HL-60/S4 treated with phorbol 12-myristate 13-acetate at 8.2 ng/mL for 4 days and 3 days (cell line): Measurements from ENCODE around the gene RC3H2.
"Not testable (repeated sequence)": the region's sequence is repeated elsewhere in the genome, so short reads cannot be mapped to it uniquely, and the experiment has no call there.

Experiments used
- in situ Hi-C: fragments of 300-500 bp; cut with MboI; formaldehyde crosslinking; loops from 2 replicates; pipeline ENCODE4 v1.15.0; 2022; ENCODE audit warnings: low sequenced_read_pairs

RC3H2 gene

DNA sequence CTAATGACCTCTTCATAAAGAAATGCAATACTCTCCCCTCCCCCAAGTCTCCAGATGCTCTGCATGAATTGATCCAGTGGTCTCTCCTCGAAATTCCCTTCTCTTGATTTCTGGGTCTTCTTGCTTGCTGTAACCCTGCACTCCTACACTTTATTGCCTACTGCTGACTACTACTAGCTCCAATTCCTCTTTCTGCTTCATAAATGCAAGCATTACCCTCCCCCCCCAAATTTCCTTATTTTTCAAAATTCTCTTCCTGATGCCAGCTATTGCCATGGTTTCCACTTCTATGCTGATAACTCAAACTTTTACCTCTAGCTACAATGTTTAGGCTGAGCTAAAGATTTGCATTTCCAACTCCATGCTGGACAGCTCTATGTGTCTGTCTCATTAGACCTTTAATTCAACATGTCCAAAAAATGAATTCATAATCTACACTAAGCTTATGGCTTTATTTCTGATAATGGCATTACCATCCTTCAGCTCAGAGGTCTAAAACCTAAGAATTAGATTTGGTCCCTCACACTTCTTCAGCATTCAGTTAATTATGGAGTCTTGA, 24.7 kb upstream of the RC3H2 start:
- in situ Hi-C loops = no loop called here

GRCh38 chr9:122923947-122924346, 18.8 kb upstream of the RC3H2 start:
- in situ Hi-C loops = no loop called here

DNA sequence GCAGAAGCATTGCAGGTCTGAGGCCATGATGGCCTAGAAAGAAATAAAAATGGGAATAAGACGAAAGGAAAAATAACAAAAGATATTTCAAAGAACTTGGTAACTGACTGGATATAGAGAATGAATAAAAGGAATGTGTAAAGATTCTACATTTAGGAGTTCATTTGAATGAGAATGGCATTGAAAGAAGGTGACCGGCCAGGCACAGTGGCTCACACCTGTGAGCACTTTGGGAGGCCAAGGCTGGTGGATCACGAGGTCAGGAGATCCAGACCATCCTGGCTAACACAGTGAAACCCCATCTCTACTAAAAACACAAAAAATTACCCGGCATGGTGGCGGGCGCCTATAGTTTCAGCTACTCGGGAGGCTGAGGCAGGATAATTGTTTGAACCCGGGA, 17.6 kb upstream of the RC3H2 start:
- in situ Hi-C loops = no loop called here

- in situ Hi-C loops = no loop called here
These were observed 13.2 kb upstream of the RC3H2 start for GRCh38 chr9:122918310-122918709.

GRCh38 chr9:122912964-122913673, 8.0 kb upstream of the RC3H2 start, which contains the start of gene ZBTB6:
TSS of gene ZBTB6 (minus strand) at chr9:122913323. CDS start at chr9:122912072, 1,251 bp downstream.
- in situ Hi-C loops = no loop called here

DNA sequence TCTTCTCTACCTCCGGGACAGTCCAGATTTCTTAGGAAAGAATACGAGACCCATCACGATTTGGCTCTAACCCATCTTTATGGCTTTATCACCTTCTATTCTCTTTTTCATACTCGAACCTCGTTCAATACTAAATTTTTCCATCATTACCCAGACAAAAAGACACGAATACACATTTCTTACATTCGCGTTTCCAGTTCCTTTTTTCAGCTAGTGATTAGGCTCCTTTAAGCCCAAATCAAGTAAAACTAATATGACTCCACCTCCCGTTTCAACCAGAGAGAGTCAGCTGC, 7.5 kb upstream of the RC3H2 start:
- in situ Hi-C loops = no loop called here

DNA sequence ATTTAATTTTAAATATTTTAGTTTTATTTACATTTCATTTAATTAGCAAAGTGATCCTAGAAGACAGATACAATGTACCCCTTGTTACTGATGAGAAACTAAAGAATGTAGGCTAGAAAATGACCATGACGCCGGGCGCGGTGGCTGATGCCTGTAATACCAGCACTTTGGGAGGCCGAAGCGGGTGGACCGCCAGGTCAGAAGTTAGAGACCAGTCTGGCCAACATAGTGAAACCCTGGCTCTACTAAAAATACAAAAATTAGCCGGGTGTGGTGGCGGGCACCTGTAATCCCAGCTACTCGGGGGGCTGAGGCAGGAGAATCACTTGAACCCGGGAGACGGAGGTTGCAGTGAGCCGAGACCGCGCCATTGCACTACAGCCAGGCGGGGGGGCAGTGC, 963 bp upstream of the RC3H2 start:
- in situ Hi-C loops = not testable (repeated sequence)

DNA sequence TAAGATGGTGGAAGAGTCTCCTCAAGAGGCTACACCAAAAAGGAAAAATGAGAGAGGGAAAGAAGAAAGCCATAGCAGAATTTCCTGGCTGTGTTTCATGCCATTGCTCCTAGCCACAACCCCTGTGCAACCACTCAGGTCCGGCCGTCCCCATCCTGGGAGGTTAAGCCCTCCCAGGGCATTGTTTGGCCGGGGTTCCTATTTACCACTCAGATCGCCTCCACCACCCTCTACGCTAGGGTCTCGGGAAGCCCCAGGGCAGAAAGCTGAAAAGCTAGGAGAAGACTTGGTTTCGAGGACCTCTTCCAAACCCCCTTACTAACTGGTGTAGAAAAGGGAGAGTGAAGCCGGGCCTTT, 715 bp downstream of the RC3H2 start:
- in situ Hi-C loops = no loop called here

DNA sequence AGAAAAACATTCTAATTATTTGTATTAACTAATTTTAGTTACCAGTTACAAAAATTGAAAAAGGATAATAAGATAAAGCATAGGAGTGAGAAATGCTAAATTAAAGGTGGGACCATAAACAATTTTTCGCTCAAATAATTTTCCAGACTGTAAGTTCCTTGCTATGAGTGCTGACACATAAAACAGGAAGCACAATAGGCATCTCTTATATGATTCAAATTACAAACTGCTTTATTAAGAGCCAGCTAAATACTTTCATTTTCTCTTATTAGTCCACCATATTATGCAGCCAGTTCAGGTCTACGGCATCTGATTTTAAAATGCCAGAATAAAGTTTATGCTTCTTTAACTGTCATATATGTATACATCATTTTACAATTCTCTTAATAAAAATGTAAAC, 4.4 kb downstream of the RC3H2 start:
- in situ Hi-C loops = no loop called here

DNA sequence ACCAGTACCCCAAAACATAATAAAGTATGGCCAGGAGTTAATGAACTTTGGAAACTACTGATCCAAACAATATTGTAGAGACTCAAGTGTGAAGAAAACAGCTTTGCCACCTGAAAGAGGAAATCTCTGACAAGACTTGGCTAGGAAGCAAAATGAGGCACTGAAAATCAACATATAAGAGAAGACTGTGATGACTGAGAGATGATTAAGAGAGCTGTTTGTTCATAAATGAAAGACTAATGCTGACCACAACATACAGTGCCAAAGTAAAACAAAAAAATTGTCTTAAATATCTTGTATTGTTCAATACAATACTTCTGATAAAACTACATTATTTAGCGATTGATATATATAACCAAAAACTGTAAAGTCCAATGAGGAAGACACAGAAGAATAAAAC, 7.2 kb downstream of the RC3H2 start:
- in situ Hi-C loops = no loop called here

DNA sequence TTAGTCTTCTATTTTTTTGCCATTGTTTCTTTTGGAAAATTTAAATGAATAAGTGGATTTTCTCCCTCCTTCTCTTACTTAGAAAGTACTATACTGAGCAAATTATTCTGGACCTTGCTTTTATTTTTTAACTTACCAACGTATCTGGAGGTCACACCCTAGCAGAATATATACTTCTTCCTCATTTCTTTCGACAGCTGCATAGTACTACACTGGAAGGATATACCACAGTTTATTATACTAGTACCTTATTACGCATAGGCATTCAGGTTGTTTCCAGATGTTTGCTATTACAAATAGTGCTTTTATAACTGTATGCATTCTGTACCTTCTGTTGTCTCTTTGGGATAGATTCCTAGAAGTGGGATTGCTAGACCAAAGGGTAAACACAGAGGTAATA, 16.7 kb downstream of the RC3H2 start:
- in situ Hi-C loops = no loop called here

DNA sequence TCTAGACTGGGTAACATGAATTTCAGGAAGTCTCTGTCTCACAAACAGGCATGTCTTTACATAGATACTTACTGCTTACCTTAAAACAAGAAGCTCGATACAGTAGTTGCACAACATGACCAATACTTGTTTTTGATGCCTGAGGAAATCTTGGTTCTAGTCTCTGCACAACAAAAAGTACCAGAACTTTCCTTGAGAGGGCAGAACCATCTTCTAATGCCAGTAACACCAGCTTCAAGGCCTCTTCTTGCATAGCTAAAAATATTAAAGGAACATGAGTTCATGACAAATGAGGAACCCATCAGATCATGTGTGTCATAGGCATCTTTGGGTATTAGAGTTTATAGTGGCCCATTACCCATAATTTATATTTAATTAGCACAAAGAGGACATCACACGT, 22.0 kb downstream of the RC3H2 start:
- in situ Hi-C loops = no loop called here

DNA sequence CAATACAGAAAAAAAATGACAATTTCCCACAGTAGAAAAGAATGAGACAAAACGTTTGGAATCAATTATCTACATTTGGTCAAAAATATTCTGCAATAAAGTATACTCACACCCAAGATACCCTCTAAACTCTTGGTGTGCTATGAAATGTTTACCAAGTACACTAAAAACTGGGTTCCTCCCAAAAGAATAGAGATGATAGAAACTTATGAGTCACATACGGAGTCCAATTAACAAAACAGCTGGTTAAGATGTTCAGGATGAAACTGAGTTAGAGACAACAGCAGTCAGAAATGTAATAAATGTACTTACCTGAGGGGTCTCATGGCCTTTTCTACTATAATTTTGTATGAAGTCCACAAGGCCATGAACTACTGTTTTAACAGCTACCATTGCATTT, 25.7 kb downstream of the RC3H2 start:
- in situ Hi-C loops = no loop called here

DNA sequence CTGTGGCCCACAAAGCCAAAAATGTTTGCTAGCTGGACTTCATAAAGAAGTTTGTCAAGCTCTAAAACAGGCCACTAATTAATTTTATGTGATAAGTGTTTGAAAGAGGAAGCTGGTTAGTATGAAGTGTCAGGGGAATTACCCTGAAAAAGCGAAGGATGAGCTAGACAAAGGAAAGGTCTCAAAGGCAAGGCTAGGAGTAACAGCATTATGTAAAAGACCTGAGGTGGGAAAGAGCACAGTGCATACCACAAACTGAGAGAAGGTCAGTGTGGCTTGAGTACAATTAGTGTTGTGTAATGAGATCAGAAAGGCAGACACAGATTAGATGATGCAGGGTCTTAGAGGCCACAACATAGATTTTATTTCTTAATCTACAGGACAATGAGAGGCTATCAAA, 29.6 kb downstream of the RC3H2 start:
- in situ Hi-C loops = no loop called here

DNA sequence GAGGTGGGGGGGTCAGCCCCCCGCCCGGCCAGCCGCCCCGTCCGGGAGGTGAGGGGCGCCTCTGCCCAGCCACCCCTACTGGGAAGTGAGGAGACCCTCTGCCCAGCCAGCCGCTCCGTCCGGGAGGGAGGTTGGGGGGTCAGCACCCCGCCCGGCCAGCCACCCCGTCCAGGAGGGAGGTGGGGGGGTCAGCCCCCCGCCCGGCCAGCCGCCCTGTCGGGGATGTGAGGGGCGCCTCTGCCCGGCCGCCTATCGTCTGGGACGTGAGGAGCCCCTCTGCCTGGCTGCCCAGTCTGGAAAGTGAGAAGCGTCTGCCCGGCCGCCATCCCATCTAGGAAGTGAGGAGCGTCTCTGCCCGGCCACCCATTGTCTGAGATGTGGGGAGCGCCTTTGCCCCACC, 37.9 kb downstream of the RC3H2 start:
- in situ Hi-C loops = not testable (repeated sequence)

- in situ Hi-C loops = no loop called here
These were observed 39.1 kb downstream of the RC3H2 start for GRCh38 chr9:122866079-122866478.

DNA sequence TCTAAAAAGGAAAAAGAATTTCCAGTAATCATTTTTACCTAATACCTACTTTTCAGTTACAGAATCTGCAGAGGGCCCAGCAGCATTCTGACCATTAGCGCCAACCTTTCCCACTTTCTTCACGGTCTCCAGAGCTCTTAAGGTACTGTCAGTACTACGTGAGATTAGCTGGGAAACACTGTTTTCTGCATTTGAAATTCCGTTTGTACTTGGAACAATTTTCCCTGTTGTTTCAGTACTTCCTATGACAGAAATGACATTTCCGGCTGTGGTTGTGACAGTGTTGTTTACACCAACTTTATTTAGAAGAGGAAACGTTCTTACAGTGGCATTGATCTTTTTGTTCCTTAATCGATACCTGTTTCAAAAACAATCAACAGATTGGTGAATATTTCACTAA, 39.9 kb downstream of the RC3H2 start:
- in situ Hi-C loops = no loop called here

DNA sequence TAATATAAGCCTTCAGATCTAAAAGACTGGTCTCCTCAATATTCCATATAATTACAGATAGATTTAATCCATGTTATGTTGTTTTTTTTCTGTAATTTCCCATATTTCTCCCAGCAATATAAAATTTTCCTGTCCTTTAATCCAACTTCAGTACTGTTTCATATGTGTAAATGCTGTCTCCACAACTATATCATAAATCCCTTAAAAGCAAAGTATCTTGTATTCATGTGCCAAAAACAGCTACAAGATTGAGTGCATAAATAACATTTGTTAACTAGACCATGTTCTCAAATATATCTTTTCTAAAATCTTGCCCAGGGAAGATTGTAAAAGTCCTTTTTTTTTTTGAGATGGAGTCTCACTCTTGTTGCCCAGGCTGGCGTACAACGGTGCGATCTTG, 41.8 kb downstream of the RC3H2 start:
- in situ Hi-C loops = no loop called here

DNA sequence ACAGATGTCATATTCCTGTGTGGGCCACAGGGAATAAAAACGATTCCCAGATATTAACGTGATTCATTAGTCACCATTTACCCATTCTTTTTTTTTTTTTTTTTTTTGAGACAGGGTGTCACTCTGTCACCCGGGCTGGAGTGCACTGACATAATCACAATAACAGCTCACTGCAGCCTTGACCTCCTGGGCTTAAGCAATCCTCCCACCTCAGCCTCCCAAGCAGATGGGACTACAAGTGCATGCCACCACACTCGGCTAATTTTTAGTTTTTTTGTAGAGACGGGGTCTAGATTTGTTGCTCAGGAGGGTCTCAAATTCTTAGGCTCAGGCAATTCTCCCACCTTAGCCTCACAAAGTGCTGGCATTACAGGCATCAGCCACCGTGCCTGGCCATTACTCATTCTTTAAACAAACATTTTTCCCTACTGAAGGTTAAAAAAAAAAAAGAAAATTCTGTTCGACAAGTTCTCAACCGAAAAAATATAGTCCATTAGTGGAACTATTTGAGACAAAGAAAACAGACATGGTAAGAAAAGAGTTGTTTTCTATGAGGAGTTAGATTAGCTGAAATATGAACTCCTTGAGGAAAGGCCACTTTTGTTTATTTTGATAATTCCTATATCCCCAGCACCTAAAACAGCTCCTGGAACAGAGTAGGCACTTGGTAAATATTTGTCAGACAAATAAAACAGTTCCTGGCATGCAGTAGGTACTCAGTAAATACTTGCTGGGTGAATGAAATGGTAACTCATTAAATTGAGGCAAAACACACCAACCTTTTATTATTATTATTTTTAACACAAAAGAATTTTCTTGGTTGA, 44.6 kb downstream of the RC3H2 start:
- in situ Hi-C loops = no loop called here

GRCh38 chr9:122857815-122858214, 47.3 kb downstream of the RC3H2 start:
- in situ Hi-C loops = no loop called here

DNA sequence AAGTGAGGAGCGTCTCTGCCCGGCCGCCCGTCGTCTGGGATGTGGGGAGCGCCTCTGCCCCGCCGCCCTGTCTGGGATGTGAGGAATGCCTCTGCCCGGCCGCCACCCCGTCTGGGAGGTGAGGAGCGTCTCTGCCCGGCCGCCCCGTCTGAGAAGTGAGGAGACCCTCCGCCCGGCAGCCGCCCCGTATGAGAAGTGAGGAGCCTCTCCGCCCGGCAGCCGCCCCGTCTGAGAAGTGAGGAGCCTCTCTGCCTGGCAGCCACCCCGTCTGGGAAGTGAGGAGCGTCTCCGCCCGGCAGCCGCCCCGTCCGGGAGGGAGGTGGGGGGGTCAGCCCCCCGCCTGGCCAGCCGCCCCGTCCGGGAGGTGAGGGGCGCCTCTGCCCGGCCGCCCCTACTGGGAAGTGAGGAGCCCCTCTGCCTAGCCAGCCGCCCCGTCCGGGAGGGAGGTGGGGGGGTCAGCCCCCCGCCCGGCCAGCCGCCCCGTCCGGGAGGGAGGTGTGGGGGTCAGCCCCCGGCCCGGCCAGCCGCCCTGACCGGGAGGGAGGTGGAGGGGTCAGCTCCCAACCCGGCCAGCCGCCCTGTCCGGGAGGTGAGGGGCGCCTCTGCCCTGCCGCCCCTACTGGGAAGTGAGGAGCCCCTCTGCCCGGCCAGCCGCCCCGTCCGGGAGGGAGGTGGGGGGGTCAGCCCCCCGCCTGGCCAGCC, 52.9 kb downstream of the RC3H2 start:
- in situ Hi-C loops = not testable (repeated sequence)
